Activated naive CD8-positive, alpha-beta T cell treated with anti-CD3 and anti-CD28 coated beads, Interleukin-2, amount 10 ng/mL, durations not matched to agents 7 days and 5 days (primary cell): ENCODE measurements around the gene CTNNA3. TPM values are rescaled to one million over a fixed set of nuclear protein-coding genes. Genes with fewer than 3 reads are reported as not detected.

Source experiments
- ATAC-seq: fragments of 150-1000 bp; cut with Tn5 transposase; one replicate; pipeline ENCODE4 v1.10.0; 2021; ENCODE audit warnings: low read depth, moderate library complexity
- POLR2A ChIA-PET: fragments of 350-600 bp; sonication (Branson Sonifier 250); formaldehyde crosslinking; loops from one replicate; lab custom pipeline; 2021; ENCODE audit warnings: antibody characterized with exemption; lab: Charles Lee
- DNase-seq: peaks from one replicate; pipeline ENCODE4 v3.0.0; 2021
- H3K27ac Mint-ChIP-seq: one replicate; pipeline ENCODE4 v1.8.0; 2022; ENCODE audit warnings: mild to moderate bottlenecking, mixed read lengths
- H3K27me3 Mint-ChIP-seq: one replicate; pipeline ENCODE4 v1.8.0; 2022; ENCODE audit warnings: mild to moderate bottlenecking, moderate library complexity, mixed read lengths
- H3K36me3 Mint-ChIP-seq: one replicate; pipeline ENCODE4 v1.8.0; 2021; ENCODE audit warnings: mild to moderate bottlenecking, mixed read lengths
- H3K4me1 Mint-ChIP-seq: one replicate; pipeline ENCODE4 v1.8.0; 2021; ENCODE audit warnings: mixed read lengths
- H3K4me3 Mint-ChIP-seq: one replicate; pipeline ENCODE4 v1.8.0; 2022; ENCODE audit warnings: mild to moderate bottlenecking, moderate library complexity, mixed read lengths
- H3K9me3 Mint-ChIP-seq: one replicate; pipeline ENCODE4 v1.8.0; 2021; ENCODE audit warnings: mixed read lengths
- total RNA-seq, 2 experiments: library from RNA; stranded (reverse); gene quantifications; one replicate each; pipeline ENCODE4 v1.2.3, GENCODE V29; 2021

CTNNA3 gene
- total RNA-seq, 2 experiments from 2014 or later: 2.4 to 3.6 TPM

DNA sequence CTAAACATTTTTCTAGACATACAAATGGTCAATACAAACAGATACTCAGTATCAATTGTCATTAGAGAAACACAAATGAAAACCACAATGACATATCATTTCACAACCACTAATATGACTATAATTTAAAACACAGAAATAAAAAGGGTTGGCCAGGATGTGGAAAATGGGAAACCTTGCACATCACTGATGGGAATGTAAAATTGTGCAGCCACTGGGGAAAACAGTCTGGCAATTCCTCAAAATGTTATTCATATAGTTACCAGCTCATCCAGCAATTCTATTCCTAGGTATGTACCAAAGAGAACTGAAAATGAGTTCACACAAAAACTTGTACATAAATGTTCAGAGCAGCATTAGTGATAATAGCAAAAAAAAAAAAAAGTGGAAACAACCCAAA is 876.3 kb downstream of the CTNNA3 start:
- Mint-ChIP-seq H3K4me3 (no peak overlapping the region), H3K9me3 (no peaks in the 10 kb centered on the region), H3K36me3 (no peaks in the 10 kb centered on the region), H3K27ac (no peak overlapping the region), H3K4me1 (no peaks in the 10 kb centered on the region), H3K27me3 (no peaks in the 10 kb centered on the region)
- DNase-seq: no peak
- POLR2A ChIA-PET: no interaction called here
- ATAC-seq: no peak

DNA sequence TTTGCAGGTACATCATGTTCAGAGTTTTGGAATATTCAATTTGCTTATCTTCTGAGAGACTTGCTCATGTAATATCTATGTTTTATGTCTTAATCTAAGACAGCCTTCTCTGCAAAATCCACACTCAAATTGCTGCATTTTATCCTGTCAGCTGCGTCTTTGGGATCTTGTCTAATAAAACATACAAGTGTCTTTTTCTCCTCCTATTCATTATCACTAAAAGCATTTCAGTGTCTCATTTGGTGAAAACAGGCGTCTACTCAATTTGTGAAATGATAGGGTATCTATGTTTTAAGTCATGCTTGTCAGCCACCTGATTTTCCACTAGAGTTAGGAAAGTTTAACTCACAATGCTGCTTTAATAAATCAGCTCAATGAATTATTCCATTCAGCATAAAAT is 882.9 kb downstream of the CTNNA3 start:
- POLR2A ChIA-PET: no interaction called here
- Mint-ChIP-seq H3K9me3 (no peaks in the 10 kb centered on the region), H3K27ac (no peak overlapping the region), H3K4me1 (no peaks in the 10 kb centered on the region), H3K36me3 (no peaks in the 10 kb centered on the region), H3K27me3 (no peaks in the 10 kb centered on the region), H3K4me3 (no peak overlapping the region)
- DNase-seq (no peak), ATAC-seq (no peak)

DNA sequence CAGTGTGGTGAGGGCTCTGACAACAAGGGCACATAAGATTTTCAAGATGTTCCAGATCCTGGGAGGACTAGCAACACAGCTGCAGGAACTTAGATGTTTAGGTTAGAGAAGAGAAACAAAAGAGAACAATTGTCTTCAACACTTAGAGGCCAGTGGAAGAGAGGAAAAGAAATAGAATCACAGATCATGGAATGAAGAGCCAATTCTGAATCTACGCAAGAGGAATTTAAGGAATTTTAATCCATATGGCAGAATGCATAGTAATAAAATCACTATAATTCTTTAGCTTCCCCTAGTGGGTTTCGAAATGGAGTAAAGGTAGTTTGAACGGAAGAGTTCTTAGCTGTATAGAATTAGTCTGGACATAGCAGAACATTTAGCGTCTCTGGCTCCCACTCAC is 884.8 kb downstream of the CTNNA3 start:
- Mint-ChIP-seq H3K27ac (no peak overlapping the region), H3K4me1 (no peaks in the 10 kb centered on the region), H3K9me3 (no peaks in the 10 kb centered on the region), H3K4me3 (no peak overlapping the region), H3K36me3 (no peaks in the 10 kb centered on the region), H3K27me3 (no peaks in the 10 kb centered on the region)
- ATAC-seq (no peak), DNase-seq (no peak)
- POLR2A ChIA-PET: no interaction called here

DNA sequence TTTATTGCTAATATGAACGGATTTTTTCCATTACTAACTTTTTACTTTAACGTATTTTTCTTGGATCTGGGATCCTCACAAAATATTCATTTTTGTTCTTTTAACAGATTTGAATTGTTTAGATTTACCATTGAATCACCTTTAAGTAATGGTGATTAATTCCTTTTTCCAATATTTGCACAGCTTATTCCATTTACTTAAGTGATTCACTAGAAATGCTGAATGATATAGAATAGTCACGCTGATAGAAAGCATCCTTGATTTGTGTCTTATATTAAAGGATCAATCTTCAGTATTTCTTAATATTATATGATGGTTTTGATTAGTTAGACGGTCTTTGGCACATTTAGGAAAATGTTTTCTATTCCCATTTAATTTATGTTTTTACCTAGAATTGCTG is 886.6 kb downstream of the CTNNA3 start:
- Mint-ChIP-seq H3K27me3 (no peaks in the 10 kb centered on the region), H3K36me3 (no peaks in the 10 kb centered on the region), H3K4me1 (no peaks in the 10 kb centered on the region), H3K9me3 (no peaks in the 10 kb centered on the region), H3K27ac (no peak overlapping the region), H3K4me3 (no peak overlapping the region)
- POLR2A ChIA-PET: no interaction called here
- ATAC-seq (no peak), DNase-seq (no peak)

DNA sequence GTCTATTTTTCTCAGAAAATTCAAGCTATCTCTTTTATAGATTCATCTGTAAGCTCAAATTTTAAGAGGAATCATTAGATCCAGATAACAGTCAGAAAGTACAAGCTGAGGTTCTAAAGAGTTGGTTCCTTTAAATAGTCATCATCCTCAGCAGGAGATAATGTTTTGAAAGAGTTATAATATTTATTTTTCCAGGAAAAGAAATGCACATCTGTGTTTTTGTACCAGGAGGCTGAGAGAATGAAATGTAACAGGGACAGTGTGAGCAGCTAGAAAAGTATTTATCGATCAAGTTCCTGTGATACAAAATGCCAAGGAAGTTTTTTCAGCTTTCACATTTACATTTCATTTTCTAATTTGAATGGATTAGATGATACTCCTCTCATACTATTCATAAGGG is 890.4 kb downstream of the CTNNA3 start:
- Mint-ChIP-seq H3K4me1 (no peaks in the 10 kb centered on the region), H3K27ac (no peak overlapping the region), H3K4me3 (no peak overlapping the region), H3K9me3 (no peaks in the 10 kb centered on the region), H3K27me3 (no peaks in the 10 kb centered on the region), H3K36me3 (no peaks in the 10 kb centered on the region)
- POLR2A ChIA-PET: no interaction called here
- ATAC-seq: no peak
- no peak for DNase-seq

- no peak for DNase-seq
- Mint-ChIP-seq H3K4me3 (no peak overlapping the region), H3K27ac (no peak overlapping the region), H3K4me1 (no peaks in the 10 kb centered on the region), H3K27me3 (no peaks in the 10 kb centered on the region), H3K9me3 (no peaks in the 10 kb centered on the region), H3K36me3 (no peaks in the 10 kb centered on the region)
- POLR2A ChIA-PET: no interaction called here
- no peak for ATAC-seq
Measured at GRCh38 chr10:66804962-66805361, 891.0 kb downstream of the CTNNA3 start.

GRCh38 chr10:66803174-66803573 is 892.8 kb downstream of the CTNNA3 start:
- Mint-ChIP-seq H3K36me3 (no peaks in the 10 kb centered on the region), H3K9me3 (no peaks in the 10 kb centered on the region), H3K4me3 (no peak overlapping the region), H3K27ac (no peak overlapping the region), H3K4me1 (no peaks in the 10 kb centered on the region), H3K27me3 (no peaks in the 10 kb centered on the region)
- DNase-seq (no peak), ATAC-seq (no peak)
- POLR2A ChIA-PET: no interaction called here

- Mint-ChIP-seq H3K9me3 (no peaks in the 10 kb centered on the region), H3K36me3 (no peaks in the 10 kb centered on the region), H3K4me3 (no peak overlapping the region), H3K27me3 (no peaks in the 10 kb centered on the region), H3K4me1 (no peaks in the 10 kb centered on the region), H3K27ac (no peak overlapping the region)
- POLR2A ChIA-PET: no interaction called here
- no peak for ATAC-seq
- no peak for DNase-seq
Measured at GRCh38 chr10:66799474-66799873, 896.5 kb downstream of the CTNNA3 start.

DNA sequence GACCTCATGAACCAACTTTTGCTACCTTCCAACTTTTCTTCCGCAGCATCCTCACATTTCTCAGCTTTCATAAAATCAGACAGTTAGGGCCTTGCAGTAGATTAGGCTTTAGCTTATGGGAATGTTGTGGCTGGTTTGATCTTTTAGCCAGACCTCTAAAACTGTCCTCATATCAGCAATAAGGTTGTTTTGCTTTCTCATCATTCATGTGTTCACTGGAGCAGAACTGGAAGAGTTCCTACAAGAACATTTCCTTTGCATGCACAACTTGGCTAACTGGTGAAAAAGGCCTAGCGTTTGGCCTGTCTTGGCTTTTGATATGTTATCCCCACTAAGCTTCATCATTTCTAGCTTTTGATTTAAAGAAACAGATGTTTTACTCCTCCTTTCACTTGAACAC is 900.1 kb downstream of the CTNNA3 start:
- POLR2A ChIA-PET: no interaction called here

DNA sequence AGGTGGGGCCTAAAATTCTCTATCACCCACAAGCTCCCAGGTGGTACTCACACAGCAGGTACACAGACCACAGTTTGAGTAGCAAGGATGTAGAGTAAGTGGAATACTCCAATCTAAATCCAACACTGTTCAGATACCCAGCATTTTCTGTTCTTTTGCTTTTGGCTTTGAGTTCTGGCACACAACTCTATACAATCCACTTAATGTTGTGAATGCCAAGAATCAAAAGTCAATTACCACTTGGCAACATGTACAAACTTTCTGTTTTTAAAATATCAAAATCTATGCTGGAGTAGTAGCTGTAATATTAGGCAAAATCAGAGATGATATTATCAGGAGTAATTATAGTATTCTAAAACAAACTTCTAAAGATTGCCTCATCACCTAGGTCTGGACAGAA is 903.6 kb downstream of the CTNNA3 start:
- Mint-ChIP-seq H3K27me3 (no peaks in the 10 kb centered on the region), H3K36me3 (no peaks in the 10 kb centered on the region), H3K4me1 (no peaks in the 10 kb centered on the region), H3K27ac (no peak overlapping the region), H3K4me3 (no peak overlapping the region), H3K9me3 (no peaks in the 10 kb centered on the region)
- ATAC-seq (no peak), DNase-seq (no peak)
- POLR2A ChIA-PET: no interaction called here

More for the DNA sequence above, 900.1 kb downstream of the CTNNA3 start:
- H3K36me3 Mint-ChIP-seq: no peaks in the 10 kb centered on the region
- no peak overlapping the region for H3K27ac Mint-ChIP-seq
- DNase-seq: no peak
- no peaks in the 10 kb centered on the region for H3K9me3 Mint-ChIP-seq
- no peak for ATAC-seq
- no peaks in the 10 kb centered on the region for H3K4me1 Mint-ChIP-seq
- no peak overlapping the region for H3K4me3 Mint-ChIP-seq
- no peaks in the 10 kb centered on the region for H3K27me3 Mint-ChIP-seq

GRCh38 chr10:66788178-66788987 is 907.6 kb downstream of the CTNNA3 start:
- POLR2A ChIA-PET: no interaction called here
- H3K9me3 Mint-ChIP-seq: no peaks in the 10 kb centered on the region
- H3K4me1 Mint-ChIP-seq: no peaks in the 10 kb centered on the region
- H3K4me3 Mint-ChIP-seq: no peak overlapping the region
- no peaks in the 10 kb centered on the region for H3K27me3 Mint-ChIP-seq
- H3K36me3 Mint-ChIP-seq: no peaks in the 10 kb centered on the region
- DNase-seq (no peak), ATAC-seq (no peak)
- no peak overlapping the region for H3K27ac Mint-ChIP-seq

- Mint-ChIP-seq H3K27ac (no peak overlapping the region), H3K4me3 (no peak overlapping the region), H3K36me3 (no peaks in the 10 kb centered on the region), H3K4me1 (no peaks in the 10 kb centered on the region), H3K27me3 (no peaks in the 10 kb centered on the region), H3K9me3 (no peaks in the 10 kb centered on the region)
- DNase-seq (no peak), ATAC-seq (no peak)
- POLR2A ChIA-PET: no interaction called here
Measured at GRCh38 chr10:66786709-66787108, 909.3 kb downstream of the CTNNA3 start.

- POLR2A ChIA-PET: no interaction called here
- Mint-ChIP-seq H3K4me1 (no peaks in the 10 kb centered on the region), H3K4me3 (no peak overlapping the region), H3K36me3 (no peaks in the 10 kb centered on the region), H3K9me3 (no peaks in the 10 kb centered on the region), H3K27ac (no peak overlapping the region), H3K27me3 (no peaks in the 10 kb centered on the region)
- ATAC-seq (no peak), DNase-seq (no peak)
Measured at GRCh38 chr10:66784770-66785169, 911.2 kb downstream of the CTNNA3 start.

GRCh38 chr10:66783316-66783715 is 912.7 kb downstream of the CTNNA3 start:
- DNase-seq (no peak), ATAC-seq (no peak)
- no peaks in the 10 kb centered on the region for H3K4me1 Mint-ChIP-seq
- H3K9me3 Mint-ChIP-seq: no peaks in the 10 kb centered on the region
- no peaks in the 10 kb centered on the region for H3K27me3 Mint-ChIP-seq
- H3K36me3 Mint-ChIP-seq: no peaks in the 10 kb centered on the region
- no peak overlapping the region for H3K4me3 Mint-ChIP-seq
- H3K27ac Mint-ChIP-seq: no peak overlapping the region
- POLR2A ChIA-PET: no interaction called here
